Measurements from ENCODE around the gene GHRH. TPM values are rescaled to one million over a fixed set of nuclear protein-coding genes. Genes with fewer than 3 reads are reported as not detected.

The GHRH gene
- total RNA-seq, 1 experiment from 2014 or later: not detected

- DNase-seq: no peak
- H3K4me3 ChIP-seq (ENCODE audit: insufficient read depth, low read depth, low read length): no peak overlapping the region
- H3K27me3 ChIP-seq (ENCODE audit: control insufficient read depth, insufficient read depth, low read length): no peaks in the 10 kb centered on the region
- no peaks in the 10 kb centered on the region for H3K36me3 ChIP-seq (replicated peaks; ENCODE audit: control insufficient read depth, insufficient read depth, low read length)
Observed at GRCh38 chr20:37259865-37260264, 1.7 kb downstream of the GHRH start.

GRCh38 chr20:37259031-37259430 lies 2.6 kb downstream of the GHRH start:
- no peak for DNase-seq
- Histone ChIP-seq H3K4me3 (ENCODE audit: insufficient read depth, low read depth, low read length) (no peak overlapping the region), H3K36me3 (replicated peaks; ENCODE audit: control insufficient read depth, insufficient read depth, low read length) (no peaks in the 10 kb centered on the region), H3K27me3 (ENCODE audit: control insufficient read depth, insufficient read depth, low read length) (no peaks in the 10 kb centered on the region)

GRCh38 chr20:37257988-37258387 lies 3.6 kb downstream of the GHRH start:
- peak; percentile 71 for DNase-seq
- Histone ChIP-seq H3K36me3 (replicated peaks; ENCODE audit: control insufficient read depth, insufficient read depth, low read length) (no peaks in the 10 kb centered on the region), H3K27me3 (ENCODE audit: control insufficient read depth, insufficient read depth, low read length) (no peaks in the 10 kb centered on the region), H3K4me3 (ENCODE audit: insufficient read depth, low read depth, low read length) (no peak overlapping the region)

- no peaks in the 10 kb centered on the region for H3K36me3 ChIP-seq (replicated peaks; ENCODE audit: control insufficient read depth, insufficient read depth, low read length)
- no peak for DNase-seq
- no peak overlapping the region for H3K4me3 ChIP-seq (ENCODE audit: insufficient read depth, low read depth, low read length)
- H3K27me3 ChIP-seq (ENCODE audit: control insufficient read depth, insufficient read depth, low read length): no peaks in the 10 kb centered on the region
Observed at GRCh38 chr20:37257530-37257929, 4.1 kb downstream of the GHRH start.

- Histone ChIP-seq H3K36me3 (replicated peaks; ENCODE audit: control insufficient read depth, insufficient read depth, low read length) (no peaks in the 10 kb centered on the region), H3K27me3 (ENCODE audit: control insufficient read depth, insufficient read depth, low read length) (no peaks in the 10 kb centered on the region), H3K4me3 (ENCODE audit: insufficient read depth, low read depth, low read length) (no peak overlapping the region)
- no peak for DNase-seq
Observed at GRCh38 chr20:37256286-37256685, 5.3 kb downstream of the GHRH start.

- no peaks in the 10 kb centered on the region for H3K36me3 ChIP-seq (replicated peaks; ENCODE audit: control insufficient read depth, insufficient read depth, low read length)
- no peaks in the 10 kb centered on the region for H3K27me3 ChIP-seq (ENCODE audit: control insufficient read depth, insufficient read depth, low read length)
- no peak overlapping the region for H3K4me3 ChIP-seq (ENCODE audit: insufficient read depth, low read depth, low read length)
- DNase-seq: no peak
Observed at GRCh38 chr20:37254114-37254878, 7.3 kb downstream of the GHRH start.

GRCh38 chr20:37253087-37253486 lies 8.5 kb downstream of the GHRH start:
- H3K36me3 ChIP-seq (replicated peaks; ENCODE audit: control insufficient read depth, insufficient read depth, low read length): no peaks in the 10 kb centered on the region
- DNase-seq: no peak
- H3K27me3 ChIP-seq (ENCODE audit: control insufficient read depth, insufficient read depth, low read length): no peaks in the 10 kb centered on the region
- H3K4me3 ChIP-seq (ENCODE audit: insufficient read depth, low read depth, low read length): no peak overlapping the region

- peak; percentile 57 for DNase-seq
- H3K4me3 ChIP-seq (ENCODE audit: insufficient read depth, low read depth, low read length): no peak overlapping the region
- H3K27me3 ChIP-seq (ENCODE audit: control insufficient read depth, insufficient read depth, low read length): no peaks in the 10 kb centered on the region
- H3K36me3 ChIP-seq (replicated peaks; ENCODE audit: control insufficient read depth, insufficient read depth, low read length): no peaks in the 10 kb centered on the region
Observed at GRCh38 chr20:37251825-37252477, 9.7 kb downstream of the GHRH start.

GRCh38 chr20:37249304-37249703 lies 12.3 kb downstream of the GHRH start:
- no peaks in the 10 kb centered on the region for H3K27me3 ChIP-seq (ENCODE audit: control insufficient read depth, insufficient read depth, low read length)
- DNase-seq: no peak
- no peaks in the 10 kb centered on the region; the same call in 1 of the 2 replicates for H3K36me3 ChIP-seq (replicated peaks; ENCODE audit: control insufficient read depth, insufficient read depth, low read length)
- no peak overlapping the region for H3K4me3 ChIP-seq (ENCODE audit: insufficient read depth, low read depth, low read length)

- H3K27me3 ChIP-seq (ENCODE audit: control insufficient read depth, insufficient read depth, low read length): no peaks in the 10 kb centered on the region
- no peak overlapping the region for H3K4me3 ChIP-seq (ENCODE audit: insufficient read depth, low read depth, low read length)
- DNase-seq: no peak
- H3K36me3 ChIP-seq (replicated peaks; ENCODE audit: control insufficient read depth, insufficient read depth, low read length): peaks cover 3% of the 10 kb centered on the region
Observed at GRCh38 chr20:37247547-37247946, 14.1 kb downstream of the GHRH start.

GRCh38 chr20:37246736-37247135 lies 14.9 kb downstream of the GHRH start:
- DNase-seq: no peak
- Histone ChIP-seq H3K4me3 (ENCODE audit: insufficient read depth, low read depth, low read length) (no peak overlapping the region), H3K27me3 (ENCODE audit: control insufficient read depth, insufficient read depth, low read length) (no peaks in the 10 kb centered on the region), H3K36me3 (replicated peaks; ENCODE audit: control insufficient read depth, insufficient read depth, low read length) (peaks cover 7% of the 10 kb centered on the region)

- DNase-seq: peak; percentile 69
- Histone ChIP-seq H3K4me3 (ENCODE audit: insufficient read depth, low read depth, low read length) (no peak overlapping the region), H3K36me3 (replicated peaks; ENCODE audit: control insufficient read depth, insufficient read depth, low read length) (peaks cover 14% of the 10 kb centered on the region), H3K27me3 (ENCODE audit: control insufficient read depth, insufficient read depth, low read length) (no peaks in the 10 kb centered on the region)
Observed at GRCh38 chr20:37245216-37246150, 16.1 kb downstream of the GHRH start.

GRCh38 chr20:37244572-37244957 lies 17.0 kb downstream of the GHRH start:
- DNase-seq: no peak
- H3K36me3 ChIP-seq (replicated peaks; ENCODE audit: control insufficient read depth, insufficient read depth, low read length): peaks cover 15% of the 10 kb centered on the region
- no peaks in the 10 kb centered on the region for H3K27me3 ChIP-seq (ENCODE audit: control insufficient read depth, insufficient read depth, low read length)
- H3K4me3 ChIP-seq (ENCODE audit: insufficient read depth, low read depth, low read length): no peak overlapping the region

GRCh38 chr20:37243937-37244571 lies 17.6 kb downstream of the GHRH start:
- DNase-seq: no peak
- Histone ChIP-seq H3K36me3 (replicated peaks; ENCODE audit: control insufficient read depth, insufficient read depth, low read length) (peaks cover 19% of the 10 kb centered on the region), H3K27me3 (ENCODE audit: control insufficient read depth, insufficient read depth, low read length) (no peaks in the 10 kb centered on the region), H3K4me3 (ENCODE audit: insufficient read depth, low read depth, low read length) (no peak overlapping the region)

Measured in H7 (cell line).